Muscle of arm (tissue), 14 donors: Measurements from ENCODE around the gene JTB. TPM values are rescaled to one million over a fixed set of nuclear protein-coding genes. Genes with fewer than 3 reads are reported as not detected.
"Not testable (repeated sequence)": the region's sequence is repeated elsewhere in the genome, so short reads cannot be mapped to it uniquely, and the experiment has no call there.

ENCODE experiments used
- DNase-seq: peaks from one replicate; pipeline ENCODE4 v3.0.0-alpha.2; 2013
- long read RNA-seq, 11 donors: transcript quantifications; one replicate each; lab custom pipeline, GENCODE V29; 2026
- polyA plus RNA-seq, 12 donors: library from polyadenylated mRNA; unstranded; fragments of 120-200 nt; gene quantifications; one replicate each; pipeline ENCODE4 v1.2.1, GENCODE V29; 2013; ENCODE audit not compliant: insufficient read length in 12 of 12

JTB gene
- polyA plus RNA-seq: 10 to 100 TPM in 11 of 12 donors, not detected in 1; 58.3 to 90.5 (median 74.0) TPM
- long read RNA-seq, donor 1, transcript JTB-201 (5 exons, 1,287 nt): major isoform, 93 of 109 reads
- long read RNA-seq, donor 1, transcript JTB-203 (4 exons, 1,216 nt): minor isoform, 5 of 109 reads
- long read RNA-seq, donor 1, partial matches to known transcripts: 11 of 109 reads
- long read RNA-seq, donor 1, other reads (novel, unspliced or antisense): 0 of 109 reads
- long read RNA-seq, donor 2, transcript JTB-201 (5 exons, 1,287 nt): major isoform, 51 of 53 reads
- long read RNA-seq, donor 2, partial matches to known transcripts: 0 of 53 reads
- long read RNA-seq, donor 2, other reads (novel, unspliced or antisense): 0 of 53 reads
- long read RNA-seq, donor 3, transcript JTB-201 (5 exons, 1,287 nt): major isoform, 21 of 27 reads
- long read RNA-seq, donor 3, partial matches to known transcripts: 5 of 27 reads
- long read RNA-seq, donor 3, other reads (novel, unspliced or antisense): 0 of 27 reads
- long read RNA-seq, donor 4, transcript JTB-201 (5 exons, 1,287 nt): major isoform, 13 of 13 reads
- long read RNA-seq, donor 4, partial matches to known transcripts: 0 of 13 reads
- long read RNA-seq, donor 4, other reads (novel, unspliced or antisense): 0 of 13 reads
- long read RNA-seq, donor 5, transcript JTB-201 (5 exons, 1,287 nt): major isoform, 56 of 58 reads
- long read RNA-seq, donor 5, partial matches to known transcripts: 0 of 58 reads
- long read RNA-seq, donor 5, other reads (novel, unspliced or antisense): 0 of 58 reads
- long read RNA-seq, donor 6, transcript JTB-201 (5 exons, 1,287 nt): major isoform, 16 of 16 reads
- long read RNA-seq, donor 6, partial matches to known transcripts: 0 of 16 reads
- long read RNA-seq, donor 6, other reads (novel, unspliced or antisense): 0 of 16 reads
- long read RNA-seq, donor 7, transcript JTB-201 (5 exons, 1,287 nt): major isoform, 16 of 23 reads
- long read RNA-seq, donor 7, partial matches to known transcripts: 5 of 23 reads
- long read RNA-seq, donor 7, other reads (novel, unspliced or antisense): 0 of 23 reads
- long read RNA-seq, donor 8, transcript JTB-201 (5 exons, 1,287 nt): major isoform, 39 of 47 reads
- long read RNA-seq, donor 8, partial matches to known transcripts: 5 of 47 reads
- long read RNA-seq, donor 8, other reads (novel, unspliced or antisense): 0 of 47 reads
- long read RNA-seq, donor 9, transcript JTB-201 (5 exons, 1,287 nt): major isoform, 41 of 46 reads
- long read RNA-seq, donor 9, partial matches to known transcripts: 0 of 46 reads
- long read RNA-seq, donor 9, other reads (novel, unspliced or antisense): 0 of 46 reads
- long read RNA-seq, donor 10, transcript JTB-201 (5 exons, 1,287 nt): major isoform, 42 of 42 reads
- long read RNA-seq, donor 10, partial matches to known transcripts: 0 of 42 reads
- long read RNA-seq, donor 10, other reads (novel, unspliced or antisense): 0 of 42 reads
- long read RNA-seq, donor 11, transcript JTB-201 (5 exons, 1,287 nt): major isoform, 44 of 52 reads
- long read RNA-seq, donor 11, partial matches to known transcripts: 6 of 52 reads
- long read RNA-seq, donor 11, other reads (novel, unspliced or antisense): 0 of 52 reads

DNA sequence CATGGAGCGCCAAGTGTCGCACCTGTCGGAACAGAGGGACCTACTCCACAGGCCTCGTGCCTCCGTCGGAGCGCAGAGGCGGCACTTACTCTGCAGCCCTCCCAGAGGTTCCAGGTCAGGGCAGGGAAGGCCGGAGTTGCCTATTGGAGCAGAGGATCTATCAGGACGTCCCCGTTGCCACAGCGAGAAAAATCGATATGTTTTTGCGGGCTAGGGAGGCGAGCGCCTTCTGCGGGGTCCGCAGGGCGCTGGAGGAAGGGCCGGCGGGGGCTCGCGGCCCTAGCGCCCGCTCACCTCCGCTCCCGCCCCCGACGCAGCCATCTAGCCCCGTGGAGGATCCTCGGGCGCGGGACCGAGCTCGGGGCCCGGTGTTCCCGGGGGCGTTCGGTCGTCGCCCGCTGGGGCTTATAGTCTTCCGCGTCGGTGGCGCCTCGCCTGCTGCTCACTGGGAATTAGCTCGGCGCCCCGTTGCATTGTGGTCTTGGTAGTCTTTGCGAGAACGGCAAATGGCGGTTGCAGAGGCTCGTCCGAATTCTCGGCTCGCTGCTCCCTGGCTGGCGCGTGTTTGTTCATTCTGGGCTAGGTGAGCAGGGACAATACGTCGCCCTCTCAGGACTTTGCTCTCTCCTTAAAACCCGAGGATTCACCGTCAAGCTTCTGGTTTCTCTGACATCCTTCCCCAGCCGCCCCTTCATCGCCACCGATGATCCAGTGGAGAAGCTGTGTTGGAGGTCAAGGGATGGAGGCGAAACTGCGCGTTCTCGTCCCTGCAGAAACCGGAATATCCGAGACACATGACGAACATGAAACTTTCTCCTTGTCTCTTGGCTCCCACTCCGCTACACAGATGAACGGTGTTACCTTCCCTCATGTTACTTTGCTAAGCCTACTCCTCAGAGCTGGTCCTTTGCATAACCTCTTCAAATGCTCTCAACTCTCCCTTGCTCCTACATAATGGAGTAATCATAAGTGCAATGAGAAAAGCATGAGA lies at the start of gene JTB:
Gene JTB (minus strand): TSS at position 425 of the 991 bp plus-strand sequence. CDS start 422 bp downstream, at position 3.
- DNase-seq: peak; percentile 87

GRCh38 chr1:154019940-154020339 lies 42.5 kb upstream of the JTB start:
- DNase-seq: no peak

GRCh38 chr1:154019269-154019668 lies 41.8 kb upstream of the JTB start:
- no peak for DNase-seq

- no peak for DNase-seq
Measured at GRCh38 chr1:154014154-154014907, 36.9 kb upstream of the JTB start.

DNA sequence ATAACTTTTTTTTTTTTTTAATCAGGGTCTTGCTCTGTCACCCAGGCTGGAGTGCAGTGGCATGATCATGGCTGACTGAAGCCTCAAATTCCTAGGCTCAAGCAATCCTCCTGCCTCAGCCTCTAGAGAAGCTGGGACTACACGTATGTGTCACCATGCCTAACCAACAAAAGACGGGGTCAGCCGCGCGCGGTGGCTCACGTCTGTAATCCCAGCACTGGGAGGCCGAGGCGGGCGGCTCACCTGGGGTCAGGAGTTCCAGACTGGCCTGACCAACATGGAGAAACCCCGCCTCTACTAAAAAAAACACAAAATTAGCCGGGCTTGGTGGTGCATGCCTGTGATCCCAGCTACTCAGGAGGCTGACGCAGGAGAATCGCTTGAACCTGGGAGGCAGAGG lies 35.1 kb upstream of the JTB start:
- not testable (repeated sequence) for DNase-seq

DNA sequence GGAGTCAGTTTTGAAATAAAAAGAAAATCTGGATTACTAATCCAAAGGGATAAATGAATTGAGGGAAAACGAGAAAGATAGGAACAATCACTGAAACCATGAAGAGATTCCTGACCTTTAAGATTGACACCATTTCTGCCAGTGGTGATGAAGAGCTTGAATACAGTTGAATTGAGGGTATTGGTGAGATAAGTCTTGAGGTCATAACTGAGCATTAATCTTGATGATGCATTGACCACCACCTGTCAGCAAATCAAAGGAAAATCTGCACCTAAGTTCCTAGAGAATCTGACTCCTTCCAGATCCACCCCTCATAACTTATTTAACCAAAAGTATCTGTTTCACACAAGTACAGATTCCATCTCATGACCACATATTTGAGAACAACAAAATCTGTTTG lies 34.7 kb upstream of the JTB start:
- no peak for DNase-seq

- no peak for DNase-seq
Measured at GRCh38 chr1:154006136-154006535, 28.7 kb upstream of the JTB start.

- DNase-seq: no peak
Measured at GRCh38 chr1:154000420-154000819, 22.9 kb upstream of the JTB start.

DNA sequence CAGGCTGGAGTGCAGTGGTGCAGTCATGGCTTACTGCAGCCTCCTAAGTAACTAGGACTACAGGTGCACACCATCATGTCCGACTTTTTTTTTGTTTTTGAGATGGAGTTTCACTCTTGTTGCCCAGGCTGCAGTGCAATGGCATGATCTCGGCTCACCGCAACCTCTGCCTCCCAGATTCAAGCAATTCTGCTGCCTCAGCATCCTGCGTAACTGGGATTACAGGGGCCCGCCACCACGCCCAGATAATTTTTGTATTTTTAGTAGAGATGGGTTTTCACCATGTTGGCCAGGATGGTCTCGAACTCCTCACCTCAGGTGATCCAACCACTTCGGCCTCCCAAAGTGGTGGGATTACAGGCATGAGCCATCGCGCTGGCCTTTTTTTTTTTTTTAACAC lies 19.4 kb upstream of the JTB start:
- not testable (repeated sequence) for DNase-seq

DNA sequence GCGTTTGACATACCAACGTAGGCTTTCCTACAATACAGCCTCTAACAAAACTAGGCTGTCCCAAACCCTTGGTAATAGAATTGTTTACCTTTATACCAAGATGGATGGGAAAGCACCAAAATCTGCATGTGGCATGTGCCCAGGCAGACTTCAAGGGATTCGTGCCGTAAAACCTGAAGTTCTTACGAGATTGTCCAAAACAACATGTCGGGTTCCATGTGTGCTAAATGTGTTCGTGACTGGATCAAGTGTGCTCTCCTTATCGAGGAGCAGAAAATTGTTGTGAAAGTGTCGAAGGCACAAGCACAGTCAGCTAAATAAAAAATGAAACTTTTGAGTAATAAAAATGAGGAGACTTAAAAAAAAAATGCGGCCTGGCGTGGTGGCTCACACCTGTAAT lies 18.2 kb upstream of the JTB start:
- no peak for DNase-seq

DNA sequence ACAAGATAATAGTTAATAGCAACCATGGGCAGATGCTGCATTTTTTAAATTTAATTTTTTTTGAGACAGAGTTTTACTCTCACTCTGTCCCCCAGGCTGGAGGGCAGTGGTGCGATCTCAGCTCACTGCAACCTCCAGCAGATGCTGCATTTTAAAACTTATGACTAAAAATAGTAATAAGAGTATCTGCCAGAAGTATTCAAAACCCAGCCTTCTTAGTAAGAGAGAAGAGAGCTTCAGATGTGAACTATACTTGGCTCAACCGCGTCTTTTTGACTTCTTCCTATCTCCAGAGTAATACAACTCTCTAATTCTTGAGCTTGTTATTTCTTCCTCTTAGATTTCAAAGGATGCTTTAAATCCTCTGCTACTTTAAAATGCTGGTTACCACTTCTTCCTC lies 17.7 kb upstream of the JTB start:
- no peak for DNase-seq

DNA sequence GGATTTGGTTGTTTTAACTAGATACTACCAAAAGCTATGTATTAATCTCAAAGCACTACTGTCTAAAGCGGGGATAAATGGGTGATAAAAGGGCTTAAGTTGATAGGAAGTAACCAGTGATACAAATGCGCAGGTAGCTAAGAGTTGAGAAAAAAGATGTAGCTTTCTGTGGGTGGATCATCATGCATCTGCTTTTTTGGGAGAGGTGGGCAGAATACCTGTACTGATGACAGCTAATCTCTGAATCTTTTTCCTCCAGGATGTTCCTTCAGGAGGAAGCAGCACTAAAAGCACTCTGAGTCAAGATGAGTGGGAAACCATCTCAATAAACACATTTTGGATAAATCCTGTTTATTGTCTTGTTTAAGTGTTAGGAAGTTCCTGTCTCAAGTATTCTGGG lies 14.3 kb upstream of the JTB start:
- DNase-seq: no peak

GRCh38 chr1:153991151-153991630 lies 13.7 kb upstream of the JTB start:
- DNase-seq: no peak

- DNase-seq: peak; percentile 97
Measured at GRCh38 chr1:153990468-153991150, 13.1 kb upstream of the JTB start, which contains the start of gene RPS27. RPS27 (plus strand) TSS chr1:153990762; CDS start chr1:153990797, 35 bp downstream.

DNA sequence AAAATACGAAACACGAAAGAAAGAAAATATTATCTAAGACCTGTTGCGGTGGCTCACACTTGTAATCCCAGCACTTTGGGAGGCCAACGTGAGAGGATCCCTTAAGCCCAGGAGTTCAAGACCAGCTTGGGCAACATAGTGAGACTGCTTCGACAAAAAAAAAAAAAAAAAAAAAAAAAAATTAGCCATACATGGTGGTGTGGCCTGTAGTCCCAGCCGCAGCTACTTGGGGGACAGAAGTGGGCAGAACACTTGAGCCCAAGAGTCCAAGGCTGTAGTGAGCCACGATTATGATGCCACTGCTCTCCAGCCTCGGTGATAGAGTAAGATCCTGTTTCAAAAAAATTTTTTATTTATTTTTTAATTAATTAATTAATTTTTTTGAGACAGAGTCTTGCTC lies 10.1 kb upstream of the JTB start:
- DNase-seq: no peak

DNA sequence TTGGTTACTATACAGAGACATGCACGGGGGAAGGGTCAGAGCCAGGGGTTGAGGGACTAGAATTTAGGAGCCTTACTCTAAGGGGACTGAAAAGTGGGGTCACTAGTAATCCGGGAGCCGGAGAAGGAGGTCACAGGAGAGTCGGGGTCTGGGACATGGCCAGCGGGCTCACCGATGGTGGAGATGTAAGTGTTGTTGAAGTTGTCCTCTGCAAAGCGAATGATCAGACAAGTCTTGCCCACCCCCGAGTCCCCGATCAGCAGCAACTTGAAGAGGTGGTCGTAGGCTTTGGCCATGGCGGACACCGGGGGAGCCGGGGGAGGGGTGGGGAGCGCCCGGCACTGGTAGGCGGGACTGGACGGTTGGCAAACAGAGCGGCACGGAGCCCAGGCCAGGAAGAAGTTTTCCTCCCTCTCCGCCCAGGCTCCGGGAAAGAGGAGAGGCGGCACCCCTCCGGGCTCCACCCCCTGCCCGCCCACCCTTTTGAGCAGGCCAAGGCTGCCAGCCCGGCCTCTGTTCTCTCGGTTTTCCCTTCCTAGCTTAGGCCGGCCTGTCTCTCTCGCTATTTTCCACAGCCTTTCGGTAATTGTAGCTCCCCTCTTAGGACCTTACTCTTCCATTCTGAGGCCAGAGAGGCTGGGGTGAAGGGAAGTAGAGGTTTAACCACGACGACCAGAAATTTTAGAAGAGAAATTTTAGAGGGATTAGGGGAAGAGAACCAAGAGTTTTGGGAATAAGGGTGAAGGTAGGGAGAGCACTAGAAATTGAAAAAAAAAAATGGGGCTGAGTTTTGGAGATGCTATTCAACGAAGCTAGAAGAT lies 8.7 kb upstream of the JTB start, which contains the start of gene RAB13:
Gene RAB13 (minus strand): TSS at position 399 of the 821 bp plus-strand sequence. CDS start 103 bp downstream, at position 296.
- DNase-seq: peak; percentile 87

DNA sequence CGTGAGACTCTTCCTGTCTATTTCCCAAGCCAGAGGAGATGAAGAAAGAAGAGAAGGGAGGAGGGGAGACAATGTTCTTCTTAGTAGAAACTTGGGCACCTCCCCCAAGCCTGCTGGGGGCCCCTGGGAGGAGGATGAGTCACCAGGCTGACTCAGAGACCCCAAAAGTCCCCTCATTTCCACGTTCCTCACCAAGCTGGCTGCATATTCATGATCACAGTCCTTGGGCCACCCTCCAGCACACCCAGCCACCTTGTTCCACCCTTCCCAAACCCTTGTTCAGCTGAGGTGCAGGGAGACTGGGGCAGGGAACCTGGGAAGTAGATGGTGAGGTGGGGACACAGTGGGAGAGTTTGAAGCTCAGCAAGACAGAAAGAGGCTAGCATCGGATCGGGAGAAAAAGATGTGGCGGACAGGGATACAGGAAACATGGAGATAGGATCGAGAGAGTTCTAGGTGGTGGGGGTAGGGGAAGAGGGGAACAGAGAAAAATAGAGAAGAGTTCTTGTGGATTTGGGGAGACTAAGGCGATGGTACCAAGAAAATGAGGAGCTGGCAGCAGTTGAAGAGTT lies 8.0 kb upstream of the JTB start:
- no peak for DNase-seq
